Lower leg skin (tissue), 4 donors: ENCODE data around the gene HS6ST2. TPM values are rescaled to one million over a fixed set of nuclear protein-coding genes. Genes with fewer than 3 reads are reported as not detected.

Experiments
- DNase-seq, 2 donors: peaks; one replicate each; pipeline ENCODE4 v3.0.0-alpha.2; 2019; ENCODE audit warnings: low spot score in 2 of 2
- H3K4me3 ChIP-seq: fragments of 200-600 bp; sonication (generic); 2 replicates; pipeline ENCODE4 v1.5.1; 2017; ENCODE audit warnings: mild to moderate bottlenecking, low read depth; ENCODE audit not compliant: poor library complexity, severe bottlenecking
- POLR2A ChIP-seq, 2 donors: fragments of 450-650 bp; IDR thresholded peaks; one replicate each; pipeline ENCODE4 v1.6.1; 2016 to 2017; ENCODE audit warnings: antibody characterized with exemption in 2 of 2, mild to moderate bottlenecking in 1 of 2, moderate library complexity in 1 of 2
- WGBS, 2 donors: methylation state at CpG; one replicate each; pipeline ENCODE4 v1.1.5; 2018; 5-methylcytosine and 5-hydroxymethylcytosine counted together
- intact Hi-C: fragments of 100-400 bp; cut with DNase I; formaldehyde crosslinking; loops from one replicate; pipeline ENCODE4 v1.15.0; 2023; ENCODE audit warnings: low total_unique reads
- total RNA-seq, 4 donors: library from RNA; depleted of rRNA; stranded (reverse); fragments of >200 nt; gene quantifications; one replicate each; pipeline ENCODE4 v1.1.0, GENCODE V29; 2016
- TF ChIP-seq, protein P1 (sequence below), 3 donors: fragments of 450-650 bp; IDR thresholded peaks; one replicate each; pipeline ENCODE4 v1.5.1; 2016; ENCODE audit warnings: antibody characterized with exemption in 3 of 3, mild to moderate bottlenecking in 3 of 3, moderate library complexity in 2 of 3

HS6ST2 gene
- total RNA-seq, 4 donors from 2014 or later: 0.17 to 0.29 TPM; not detected in 2

DNA sequence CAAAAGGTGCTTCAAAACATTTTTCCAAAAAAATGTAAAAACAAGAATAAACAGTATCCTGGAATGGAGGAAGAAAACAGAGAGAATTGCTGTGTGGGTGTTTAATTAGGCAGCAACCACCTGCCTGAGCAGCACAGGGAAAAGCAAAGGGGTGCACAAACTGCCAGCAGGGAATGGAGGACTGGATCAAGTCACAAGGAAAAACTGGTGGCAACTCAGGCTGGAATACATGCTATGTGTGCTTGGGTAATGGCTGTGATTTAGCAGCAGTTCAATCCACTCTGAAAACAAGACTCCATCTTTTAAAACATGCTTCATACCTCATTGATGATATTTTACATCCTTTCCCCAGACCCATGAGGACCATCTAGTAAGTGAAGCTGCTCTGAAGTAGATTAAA lies 179.5 kb downstream of the HS6ST2 start:
- no peak for DNase-seq
- intact Hi-C loops: no loop called here

DNA sequence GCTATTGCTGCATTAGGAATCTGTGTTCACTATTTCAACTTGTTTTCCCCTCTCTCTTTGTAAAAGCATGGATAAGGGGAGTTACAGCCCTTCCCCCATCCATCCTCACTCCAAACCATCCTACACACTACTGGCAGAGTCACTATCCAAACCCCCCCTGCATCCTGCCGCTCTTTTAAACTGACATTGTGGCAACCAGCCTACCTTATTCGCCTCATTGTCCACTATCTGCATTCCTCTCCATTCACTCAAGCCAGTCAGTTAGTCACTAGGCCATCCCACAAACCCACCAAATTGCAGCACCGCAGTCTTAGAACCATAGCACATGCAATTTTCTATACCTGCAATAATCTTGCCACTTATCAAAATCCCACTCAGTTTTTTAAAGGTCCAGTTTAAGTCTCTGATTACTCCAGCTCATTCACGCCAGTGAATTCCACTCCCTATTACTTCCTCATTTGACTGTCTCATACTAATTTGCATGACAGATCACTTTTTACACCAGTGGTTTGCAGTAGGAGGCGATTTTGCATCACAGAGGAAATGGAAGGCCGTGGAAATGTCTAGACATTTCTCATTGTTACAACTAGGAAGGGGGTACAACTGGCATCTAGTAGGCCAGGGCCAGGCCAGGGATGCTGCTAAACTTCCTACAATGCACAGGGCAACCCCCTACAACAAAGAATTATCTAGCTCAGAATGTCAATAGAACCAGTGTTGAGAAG lies 181.8 kb downstream of the HS6ST2 start:
- WGBS, 2 donors: 71 to 86% methylated on average over 6 of the region's 6 CpGs
- no peak for DNase-seq
- no peak overlapping the region for H3K4me3 ChIP-seq
- TF ChIP-seq POLR2A (IDR thresholded peaks at IDR 0.05): no peak
- intact Hi-C loops: no loop called here

More for the DNA sequence above, 179.5 kb downstream of the HS6ST2 start:
- TF ChIP-seq, protein P1, sequence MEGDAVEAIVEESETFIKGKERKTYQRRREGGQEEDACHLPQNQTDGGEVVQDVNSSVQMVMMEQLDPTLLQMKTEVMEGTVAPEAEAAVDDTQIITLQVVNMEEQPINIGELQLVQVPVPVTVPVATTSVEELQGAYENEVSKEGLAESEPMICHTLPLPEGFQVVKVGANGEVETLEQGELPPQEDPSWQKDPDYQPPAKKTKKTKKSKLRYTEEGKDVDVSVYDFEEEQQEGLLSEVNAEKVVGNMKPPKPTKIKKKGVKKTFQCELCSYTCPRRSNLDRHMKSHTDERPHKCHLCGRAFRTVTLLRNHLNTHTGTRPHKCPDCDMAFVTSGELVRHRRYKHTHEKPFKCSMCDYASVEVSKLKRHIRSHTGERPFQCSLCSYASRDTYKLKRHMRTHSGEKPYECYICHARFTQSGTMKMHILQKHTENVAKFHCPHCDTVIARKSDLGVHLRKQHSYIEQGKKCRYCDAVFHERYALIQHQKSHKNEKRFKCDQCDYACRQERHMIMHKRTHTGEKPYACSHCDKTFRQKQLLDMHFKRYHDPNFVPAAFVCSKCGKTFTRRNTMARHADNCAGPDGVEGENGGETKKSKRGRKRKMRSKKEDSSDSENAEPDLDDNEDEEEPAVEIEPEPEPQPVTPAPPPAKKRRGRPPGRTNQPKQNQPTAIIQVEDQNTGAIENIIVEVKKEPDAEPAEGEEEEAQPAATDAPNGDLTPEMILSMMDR (IDR thresholded peaks at IDR 0.05): no peak
- no peak for TF ChIP-seq POLR2A (IDR thresholded peaks at IDR 0.05)
- H3K4me3 ChIP-seq: no peak overlapping the region

- intact Hi-C loops: no loop called here
- no peak overlapping the region for H3K4me3 ChIP-seq
- DNase-seq: no peak
- TF ChIP-seq, protein P1 (IDR thresholded peaks at IDR 0.05): no peak
- no peak for TF ChIP-seq POLR2A (IDR thresholded peaks at IDR 0.05)
- 80 to 83% methylated on average over 7 of the region's 7 CpGs for WGBS, 2 donors
Observed at GRCh38 chrX:132775263-132775823, 183.1 kb downstream of the HS6ST2 start.

DNA sequence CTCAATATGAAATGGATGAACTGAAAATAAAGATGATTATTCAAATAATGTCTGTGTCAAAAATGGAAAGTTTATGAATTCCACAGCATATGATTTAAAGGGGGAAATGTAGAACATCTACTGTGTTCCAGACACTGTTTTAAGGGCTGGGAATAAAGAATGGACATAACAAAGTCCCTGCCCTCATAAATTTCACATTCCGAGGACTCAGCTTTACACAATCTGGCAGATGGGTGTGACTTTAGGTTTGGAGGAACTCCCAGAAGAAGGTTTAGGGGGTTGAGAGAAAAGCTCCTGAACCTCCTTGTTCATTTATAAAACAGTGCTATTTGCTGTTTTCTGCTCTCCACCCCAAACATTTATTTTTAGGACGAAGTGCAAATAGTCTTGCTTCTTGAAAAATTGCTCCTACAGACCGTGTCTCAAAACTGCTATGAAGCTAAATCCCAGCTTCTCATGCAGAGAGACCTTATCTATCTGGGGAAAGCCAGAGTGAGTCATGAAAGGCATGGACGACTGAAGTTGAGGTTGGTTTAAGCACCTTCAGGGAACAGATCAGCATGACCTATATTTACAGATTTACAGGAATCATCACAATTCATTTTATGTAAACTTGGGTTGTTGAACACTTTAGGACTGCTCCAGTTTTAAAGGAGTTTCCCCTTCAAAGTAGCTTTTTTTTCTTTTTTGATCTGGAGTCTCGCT lies 184.3 kb downstream of the HS6ST2 start:
- 52 to 54% methylated on average over 5 of the region's 5 CpGs for WGBS, 2 donors
- no peak overlapping the region for H3K4me3 ChIP-seq
- intact Hi-C loops: no loop called here
- TF ChIP-seq, protein P1 (IDR thresholded peaks at IDR 0.05): no peak
- no peak for TF ChIP-seq POLR2A (IDR thresholded peaks at IDR 0.05)
- DNase-seq: no peak

DNA sequence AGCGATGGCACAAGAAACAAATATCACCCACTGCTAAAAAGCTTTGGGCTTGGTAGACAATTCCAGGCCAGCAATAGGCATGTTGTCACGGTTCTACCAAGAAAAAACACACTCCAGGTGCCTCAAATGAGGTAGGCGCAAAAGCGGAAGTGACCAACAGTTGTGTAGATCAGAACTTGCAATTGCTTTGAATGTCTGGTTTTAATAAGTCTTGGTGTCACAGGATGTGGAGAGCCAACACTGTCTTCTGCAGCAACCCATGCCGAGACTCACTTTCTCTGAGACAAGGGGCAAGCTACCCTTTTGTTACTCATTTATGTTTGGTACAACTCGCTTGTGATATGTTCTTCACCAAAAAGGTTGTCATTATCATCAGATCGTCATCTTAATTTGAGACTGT lies 188.8 kb downstream of the HS6ST2 start:
- no peak for DNase-seq
- no peak overlapping the region for H3K4me3 ChIP-seq
- TF ChIP-seq POLR2A (IDR thresholded peaks at IDR 0.05): no peak
- TF ChIP-seq, protein P1 (IDR thresholded peaks at IDR 0.05): no peak
- 81 to 93% methylated on average over 7 of the region's 7 CpGs for WGBS, 2 donors
- intact Hi-C loops: no loop called here

- no peak for DNase-seq
- no peak overlapping the region for H3K4me3 ChIP-seq
- TF ChIP-seq, protein P1 (IDR thresholded peaks at IDR 0.05): no peak
- no peak for TF ChIP-seq POLR2A (IDR thresholded peaks at IDR 0.05)
- intact Hi-C loops: no loop called here
- 72 to 100% methylated on average over 1 of the region's 1 CpG for WGBS, 2 donors
Observed at GRCh38 chrX:132766452-132766851, 192.0 kb downstream of the HS6ST2 start.
